ENCODE data around the gene ADAMTS7.
"Not testable (repeated sequence)": the region's sequence is repeated elsewhere in the genome, so short reads cannot be mapped to it uniquely, and the experiment has no call there.

The ADAMTS7 gene

GRCh38 chr15:78795043-78795442 lies 16.2 kb downstream of the ADAMTS7 start:
- Histone ChIP-seq H3K4me3 (ENCODE audit: low read length) (no peak overlapping the region), H3K9me3 (ENCODE audit: insufficient read depth, low read depth, low read length) (no peaks in the 10 kb centered on the region), H3K36me3 (ENCODE audit: insufficient read depth, low read depth, low read length) (peaks cover 32% of the 10 kb centered on the region), H3K4me1 (ENCODE audit: insufficient read depth, low read length) (no peaks in the 10 kb centered on the region), H3K27ac (ENCODE audit: low read length) (no peak overlapping the region), H3K9ac (ENCODE audit: low read depth, low read length) (no peak overlapping the region), H3K27me3 (ENCODE audit: insufficient read depth, low read length) (no peaks in the 10 kb centered on the region)

DNA sequence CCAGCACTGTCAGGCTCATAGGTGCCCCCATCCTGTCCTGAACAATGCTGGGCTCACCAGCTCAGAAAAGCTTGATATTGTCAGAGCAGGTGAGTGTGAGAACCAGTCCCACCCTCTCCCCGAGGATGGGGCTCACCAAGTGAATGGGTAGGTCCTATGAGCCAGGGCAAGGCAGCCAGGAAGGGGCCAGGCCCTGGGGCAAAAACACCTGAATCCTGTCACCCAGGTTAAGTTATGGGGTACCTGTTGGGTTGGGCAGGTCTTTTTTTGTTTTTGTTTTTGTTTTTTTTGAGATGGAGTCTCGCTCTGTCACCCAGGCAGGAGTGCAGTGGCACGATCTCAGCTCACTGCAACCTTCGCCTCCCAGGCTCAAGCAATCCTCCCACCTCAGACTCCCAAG lies 16.8 kb downstream of the ADAMTS7 start:
- H3K36me3 ChIP-seq (ENCODE audit: insufficient read depth, low read depth, low read length) = peaks cover 38% of the 10 kb centered on the region
- H3K27me3 ChIP-seq (ENCODE audit: insufficient read depth, low read length) = not testable (repeated sequence)

DNA sequence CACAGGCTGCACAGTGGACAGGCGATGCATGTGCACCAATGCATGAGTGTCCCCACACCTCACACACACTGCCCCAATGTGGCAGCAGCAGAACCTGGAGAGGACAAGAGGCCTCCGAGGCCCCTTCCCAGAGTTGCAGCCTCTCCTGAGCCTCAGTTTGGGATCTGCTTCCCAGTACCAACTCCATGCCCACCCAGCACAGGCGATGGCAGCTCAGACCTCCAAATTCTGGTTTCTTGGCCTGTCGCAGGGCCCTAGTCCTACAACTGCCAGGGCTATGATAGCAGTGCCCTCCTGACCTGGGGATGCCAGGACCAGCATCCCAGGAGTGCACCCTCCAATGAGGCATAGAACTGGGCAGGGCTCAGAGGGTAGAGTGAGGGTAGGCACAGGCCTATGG lies 19.9 kb downstream of the ADAMTS7 start:
- H3K9ac ChIP-seq (ENCODE audit: low read depth, low read length) = no peak overlapping the region
- no peaks in the 10 kb centered on the region for H3K4me1 ChIP-seq (ENCODE audit: insufficient read depth, low read length)
- H3K9me3 ChIP-seq (ENCODE audit: insufficient read depth, low read depth, low read length) = no peaks in the 10 kb centered on the region

More for the DNA sequence above, 16.8 kb downstream of the ADAMTS7 start:
- H3K4me3 ChIP-seq (ENCODE audit: low read length); H3K9me3 ChIP-seq (ENCODE audit: insufficient read depth, low read depth, low read length); H3K9ac ChIP-seq (ENCODE audit: low read depth, low read length); H3K27ac ChIP-seq (ENCODE audit: low read length); H3K4me1 ChIP-seq (ENCODE audit: insufficient read depth, low read length): not testable (repeated sequence)

GRCh38 chr15:78790027-78790426 lies 21.2 kb downstream of the ADAMTS7 start:
- H3K27me3 ChIP-seq (ENCODE audit: insufficient read depth, low read length) = no peaks in the 10 kb centered on the region
- H3K36me3 ChIP-seq (ENCODE audit: insufficient read depth, low read depth, low read length) = peaks cover 28% of the 10 kb centered on the region
- no peak overlapping the region for H3K27ac ChIP-seq (ENCODE audit: low read length)

More for the DNA sequence above, 19.9 kb downstream of the ADAMTS7 start:
- Histone ChIP-seq H3K4me3 (ENCODE audit: low read length) (no peak overlapping the region), H3K27ac (ENCODE audit: low read length) (no peak overlapping the region), H3K36me3 (ENCODE audit: insufficient read depth, low read depth, low read length) (peaks cover 31% of the 10 kb centered on the region), H3K27me3 (ENCODE audit: insufficient read depth, low read length) (no peaks in the 10 kb centered on the region)

GRCh38 chr15:78789615-78790014 lies 21.6 kb downstream of the ADAMTS7 start:
- Histone ChIP-seq H3K9ac (ENCODE audit: low read depth, low read length) (no peak overlapping the region), H3K4me3 (ENCODE audit: low read length) (no peak overlapping the region), H3K36me3 (ENCODE audit: insufficient read depth, low read depth, low read length) (peaks cover 25% of the 10 kb centered on the region)

More at GRCh38 chr15:78790027-78790426, 21.2 kb downstream of the ADAMTS7 start:
- Histone ChIP-seq H3K9me3 (ENCODE audit: insufficient read depth, low read depth, low read length) (no peaks in the 10 kb centered on the region), H3K4me3 (ENCODE audit: low read length) (no peak overlapping the region), H3K9ac (ENCODE audit: low read depth, low read length) (no peak overlapping the region), H3K4me1 (ENCODE audit: insufficient read depth, low read length) (no peaks in the 10 kb centered on the region)

DNA sequence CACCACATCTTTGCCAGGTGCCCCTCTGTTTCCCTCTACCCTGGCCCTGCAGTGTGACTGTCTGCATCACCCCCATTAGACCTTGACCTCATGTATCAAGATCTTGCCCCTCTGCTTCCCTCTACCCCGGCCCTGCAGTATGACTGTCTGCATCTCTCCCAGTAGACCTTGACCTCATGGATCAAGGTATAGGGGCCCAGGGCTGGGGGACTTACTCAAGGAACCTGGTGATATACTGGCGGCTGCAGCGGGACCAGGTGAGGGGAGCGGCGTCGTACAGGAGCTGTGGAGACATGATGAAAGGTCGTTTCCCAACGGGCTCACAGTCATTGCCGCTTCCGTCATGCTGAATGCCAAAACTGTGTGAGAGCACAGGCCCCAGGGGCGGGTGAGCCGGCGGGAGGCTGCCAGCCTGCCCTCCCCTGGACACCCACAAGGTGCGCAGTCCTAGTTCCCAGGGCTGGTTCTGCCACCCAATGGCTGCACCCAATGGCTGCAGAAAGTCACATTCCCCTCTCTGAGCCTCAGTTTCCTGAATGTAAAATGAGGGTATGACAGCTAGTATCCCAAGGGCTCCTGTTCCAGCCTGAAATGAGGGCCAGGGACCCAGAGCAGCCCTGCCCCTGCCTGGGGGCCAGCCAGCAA lies 23.1 kb downstream of the ADAMTS7 start:
- Histone ChIP-seq H3K9me3 (ENCODE audit: insufficient read depth, low read depth, low read length) (no peaks in the 10 kb centered on the region), H3K4me1 (ENCODE audit: insufficient read depth, low read length) (no peaks in the 10 kb centered on the region), H3K27me3 (ENCODE audit: insufficient read depth, low read length) (no peaks in the 10 kb centered on the region), H3K9ac (ENCODE audit: low read depth, low read length) (no peak overlapping the region), H3K4me3 (ENCODE audit: low read length) (no peak overlapping the region), H3K27ac (ENCODE audit: low read length) (no peak overlapping the region), H3K36me3 (ENCODE audit: insufficient read depth, low read depth, low read length) (peaks cover 25% of the 10 kb centered on the region)

More at GRCh38 chr15:78789615-78790014, 21.6 kb downstream of the ADAMTS7 start:
- H3K27me3 ChIP-seq (ENCODE audit: insufficient read depth, low read length) = no peaks in the 10 kb centered on the region
- H3K27ac ChIP-seq (ENCODE audit: low read length) = no peak overlapping the region
- no peaks in the 10 kb centered on the region for H3K9me3 ChIP-seq (ENCODE audit: insufficient read depth, low read depth, low read length)
- H3K4me1 ChIP-seq (ENCODE audit: insufficient read depth, low read length) = no peaks in the 10 kb centered on the region

DNA sequence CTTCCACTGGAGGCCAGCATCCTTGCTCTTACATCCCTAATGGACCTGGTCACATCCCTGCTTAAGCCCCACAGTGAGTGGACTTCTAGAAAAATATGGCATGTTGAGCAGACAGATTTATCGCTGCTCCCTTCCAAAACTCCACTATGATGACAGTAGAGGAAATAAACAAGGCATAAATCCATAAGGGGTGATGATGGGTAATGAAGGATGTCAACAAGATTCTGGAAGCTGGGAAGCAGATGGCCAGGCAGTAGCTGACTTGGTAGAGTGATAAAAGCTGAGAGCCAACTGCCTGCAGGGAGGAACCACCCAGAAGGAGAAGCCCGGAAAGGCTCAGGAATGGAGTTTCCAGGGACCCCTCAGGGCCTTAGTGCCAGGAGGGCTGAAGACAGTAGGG lies 28.9 kb downstream of the ADAMTS7 start:
- not testable (repeated sequence) for H3K4me1 ChIP-seq (ENCODE audit: insufficient read depth, low read length); H3K27ac ChIP-seq (ENCODE audit: low read length); H3K9me3 ChIP-seq (ENCODE audit: insufficient read depth, low read depth, low read length); H3K27me3 ChIP-seq (ENCODE audit: insufficient read depth, low read length); H3K4me3 ChIP-seq (ENCODE audit: low read length); H3K9ac ChIP-seq (ENCODE audit: low read depth, low read length)
- peaks cover 13% of the 10 kb centered on the region for H3K36me3 ChIP-seq (ENCODE audit: insufficient read depth, low read depth, low read length)

GRCh38 chr15:78781381-78781780 lies 29.9 kb downstream of the ADAMTS7 start:
- not testable (repeated sequence) for H3K27ac ChIP-seq (ENCODE audit: low read length); H3K4me3 ChIP-seq (ENCODE audit: low read length); H3K9ac ChIP-seq (ENCODE audit: low read depth, low read length); H3K4me1 ChIP-seq (ENCODE audit: insufficient read depth, low read length); H3K36me3 ChIP-seq (ENCODE audit: insufficient read depth, low read depth, low read length); H3K9me3 ChIP-seq (ENCODE audit: insufficient read depth, low read depth, low read length); H3K27me3 ChIP-seq (ENCODE audit: insufficient read depth, low read length)

GRCh38 chr15:78779975-78780374 lies 31.3 kb downstream of the ADAMTS7 start:
- not testable (repeated sequence) for H3K9me3 ChIP-seq (ENCODE audit: insufficient read depth, low read depth, low read length); H3K27ac ChIP-seq (ENCODE audit: low read length); H3K4me3 ChIP-seq (ENCODE audit: low read length); H3K36me3 ChIP-seq (ENCODE audit: insufficient read depth, low read depth, low read length); H3K4me1 ChIP-seq (ENCODE audit: insufficient read depth, low read length); H3K27me3 ChIP-seq (ENCODE audit: insufficient read depth, low read length); H3K9ac ChIP-seq (ENCODE audit: low read depth, low read length)

GRCh38 chr15:78779176-78779785 lies 32.0 kb downstream of the ADAMTS7 start:
- H3K4me1 ChIP-seq (ENCODE audit: insufficient read depth, low read length); H3K9me3 ChIP-seq (ENCODE audit: insufficient read depth, low read depth, low read length); H3K4me3 ChIP-seq (ENCODE audit: low read length); H3K9ac ChIP-seq (ENCODE audit: low read depth, low read length); H3K36me3 ChIP-seq (ENCODE audit: insufficient read depth, low read depth, low read length); H3K27me3 ChIP-seq (ENCODE audit: insufficient read depth, low read length); H3K27ac ChIP-seq (ENCODE audit: low read length): not testable (repeated sequence)

- no peaks in the 10 kb centered on the region for H3K27me3 ChIP-seq (ENCODE audit: insufficient read depth, low read length)
- no peak overlapping the region for H3K9ac ChIP-seq (ENCODE audit: low read depth, low read length)
- H3K4me3 ChIP-seq (ENCODE audit: low read length) = no peak overlapping the region
- H3K36me3 ChIP-seq (ENCODE audit: insufficient read depth, low read depth, low read length) = no peaks in the 10 kb centered on the region
- H3K4me1 ChIP-seq (ENCODE audit: insufficient read depth, low read length) = no peaks in the 10 kb centered on the region
- H3K27ac ChIP-seq (ENCODE audit: low read length) = no peak overlapping the region
- no peaks in the 10 kb centered on the region for H3K9me3 ChIP-seq (ENCODE audit: insufficient read depth, low read depth, low read length)
Measured at GRCh38 chr15:78778422-78778821, 32.8 kb downstream of the ADAMTS7 start.

GRCh38 chr15:78777953-78778345 lies 33.3 kb downstream of the ADAMTS7 start:
- H3K27me3 ChIP-seq (ENCODE audit: insufficient read depth, low read length); H3K36me3 ChIP-seq (ENCODE audit: insufficient read depth, low read depth, low read length); H3K4me1 ChIP-seq (ENCODE audit: insufficient read depth, low read length); H3K9ac ChIP-seq (ENCODE audit: low read depth, low read length); H3K4me3 ChIP-seq (ENCODE audit: low read length); H3K9me3 ChIP-seq (ENCODE audit: insufficient read depth, low read depth, low read length); H3K27ac ChIP-seq (ENCODE audit: low read length): not testable (repeated sequence)

Measured in iPS-20b (cell line).